ENCODE data around the gene TBC1D17.

- TF ChIP-seq POLR2AphosphoS5 (IDR thresholded peaks at IDR 0.05) (peak; percentile 83 to 91 (median 84)), POLR2A (IDR thresholded peaks at IDR 0.05) (no peak)
Observed at GRCh38 chr19:49850487-49851342, 26.8 kb upstream of the TBC1D17 start, which contains the start of gene PTOV1.

All from stomach (tissue), 4 donors.